GM21717 (cell line): ENCODE measurements around the gene CNPPD1.

Experiments
- ATAC-seq: cut with Tn5 transposase; IDR thresholded peaks from one replicate; pipeline ENCODE4 v1.9.1; 2021; ENCODE audit warnings: mild to moderate bottlenecking, moderate library complexity; ENCODE audit not compliant: unreplicated experiment

The CNPPD1 gene

DNA sequence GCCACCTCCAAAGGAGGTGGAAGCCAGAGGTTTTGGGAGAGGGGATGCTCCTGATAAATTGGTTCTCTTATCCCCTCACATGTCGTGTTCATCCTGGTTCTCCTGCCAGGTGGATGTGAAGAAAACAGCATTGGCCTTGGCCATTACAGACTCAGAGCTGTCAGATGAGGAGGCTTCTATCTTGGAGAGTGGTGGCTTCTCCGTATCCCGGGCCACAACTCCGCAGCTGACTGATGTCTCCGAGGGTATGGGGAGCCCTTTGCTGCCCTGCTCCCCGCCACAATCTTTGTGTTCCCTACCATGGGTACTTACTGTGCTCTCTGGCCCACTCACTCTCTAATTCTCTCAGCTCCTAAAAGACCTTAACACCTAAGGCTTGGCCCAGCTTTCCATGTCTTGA lies 4.8 kb upstream of the CNPPD1 start:
- ATAC-seq, result no peak

DNA sequence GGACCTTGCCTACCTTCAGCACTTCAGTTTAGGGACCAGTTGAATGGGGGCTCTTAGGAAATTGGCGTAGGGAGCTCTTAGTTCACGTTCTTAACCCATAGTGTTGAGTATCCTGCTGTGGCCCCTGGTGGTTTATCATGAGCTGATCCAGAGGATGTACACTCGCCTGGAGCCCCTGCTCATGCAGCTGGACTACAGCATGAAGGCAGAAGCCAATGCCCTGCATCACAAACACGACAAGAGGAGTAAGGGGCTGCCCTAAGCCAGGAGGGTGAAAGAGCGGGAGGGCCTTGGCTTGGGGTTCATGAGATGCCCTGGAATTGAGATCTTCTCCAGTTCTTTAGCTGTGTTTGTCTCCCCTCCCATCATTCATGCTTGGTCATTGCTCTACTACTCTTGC lies 4.2 kb upstream of the CNPPD1 start:
- ATAC-seq, result no peak

DNA sequence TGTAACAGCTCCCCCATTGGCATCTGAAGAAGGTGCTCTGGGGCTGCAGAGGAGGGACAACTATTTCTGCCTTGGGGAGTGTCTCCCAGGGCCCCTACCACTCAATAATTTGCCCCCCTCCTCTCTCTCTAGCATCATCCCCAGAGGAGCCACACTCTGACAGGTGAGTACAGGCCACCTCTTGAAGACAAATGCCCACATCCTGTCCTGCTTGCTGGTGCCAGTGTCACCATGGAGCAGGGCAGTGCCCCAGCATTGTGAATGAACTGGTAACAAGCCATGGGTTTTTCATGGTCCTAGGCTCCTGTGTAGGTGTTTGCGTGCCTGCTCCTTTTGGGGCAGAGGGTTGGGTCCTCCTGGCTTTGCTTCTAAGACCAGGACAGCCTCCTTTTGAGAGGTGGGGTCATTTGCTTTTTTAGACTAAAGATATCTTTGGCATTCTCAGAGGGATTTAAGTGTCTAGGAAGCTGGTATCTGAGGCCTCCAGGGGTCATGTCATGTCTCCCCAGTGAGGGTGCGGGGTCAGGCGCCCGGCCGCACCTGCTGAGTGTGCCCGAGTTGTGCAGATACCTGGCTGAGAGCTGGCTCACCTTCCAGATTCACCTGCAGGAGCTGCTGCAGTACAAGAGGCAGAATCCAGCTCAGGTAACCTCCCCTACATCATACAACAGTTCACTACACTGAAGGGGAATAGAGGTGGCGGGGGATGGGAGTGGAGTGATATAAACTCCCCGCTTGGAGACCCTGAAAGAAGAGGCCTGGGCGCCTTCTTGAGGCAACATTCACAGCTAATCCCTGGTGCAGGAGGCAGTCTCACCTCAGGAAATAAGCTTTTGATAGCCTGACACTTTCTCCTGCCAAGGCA lies 3.1 kb upstream of the CNPPD1 start:
- no peak for ATAC-seq

DNA sequence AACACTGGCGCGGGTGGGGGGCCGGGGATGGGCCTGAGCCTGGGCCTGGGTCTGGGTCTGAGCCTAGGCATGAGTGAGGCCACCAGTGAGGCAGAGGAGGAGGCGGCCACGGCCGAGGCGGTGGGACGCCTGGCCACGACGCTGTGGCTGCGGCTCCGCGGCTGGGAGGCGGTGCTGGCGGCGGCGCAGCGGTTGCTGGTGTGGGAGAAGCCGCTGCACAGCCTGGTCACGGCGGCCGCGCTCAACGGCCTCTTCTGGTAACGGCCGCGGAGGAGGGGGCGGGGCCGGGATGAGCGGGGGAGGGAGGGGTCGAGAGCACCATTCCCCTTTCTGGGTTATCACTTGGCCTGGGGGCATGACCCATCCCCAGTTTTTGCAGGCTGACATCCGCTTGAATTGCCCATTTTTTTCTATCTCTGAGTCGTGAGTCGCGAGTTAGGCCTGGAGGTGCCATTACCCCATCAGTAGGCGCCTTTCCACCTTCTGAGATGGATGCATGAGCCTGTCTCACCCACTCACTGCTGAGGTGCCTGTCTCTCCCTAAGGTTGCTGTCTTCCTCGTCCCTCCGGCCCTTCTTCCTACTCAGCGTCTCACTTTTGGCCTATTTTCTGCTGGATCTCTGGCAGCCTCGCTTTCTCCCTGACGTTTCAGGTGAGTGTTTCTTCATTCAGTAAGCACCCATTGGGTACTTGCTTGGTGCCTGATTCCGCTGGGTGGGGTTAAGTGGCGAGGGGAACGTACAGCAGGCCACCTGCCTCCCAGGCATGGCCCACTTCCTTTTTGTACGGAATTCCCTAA lies 1.9 kb upstream of the CNPPD1 start:
- ATAC-seq, result peak; percentile 2

DNA sequence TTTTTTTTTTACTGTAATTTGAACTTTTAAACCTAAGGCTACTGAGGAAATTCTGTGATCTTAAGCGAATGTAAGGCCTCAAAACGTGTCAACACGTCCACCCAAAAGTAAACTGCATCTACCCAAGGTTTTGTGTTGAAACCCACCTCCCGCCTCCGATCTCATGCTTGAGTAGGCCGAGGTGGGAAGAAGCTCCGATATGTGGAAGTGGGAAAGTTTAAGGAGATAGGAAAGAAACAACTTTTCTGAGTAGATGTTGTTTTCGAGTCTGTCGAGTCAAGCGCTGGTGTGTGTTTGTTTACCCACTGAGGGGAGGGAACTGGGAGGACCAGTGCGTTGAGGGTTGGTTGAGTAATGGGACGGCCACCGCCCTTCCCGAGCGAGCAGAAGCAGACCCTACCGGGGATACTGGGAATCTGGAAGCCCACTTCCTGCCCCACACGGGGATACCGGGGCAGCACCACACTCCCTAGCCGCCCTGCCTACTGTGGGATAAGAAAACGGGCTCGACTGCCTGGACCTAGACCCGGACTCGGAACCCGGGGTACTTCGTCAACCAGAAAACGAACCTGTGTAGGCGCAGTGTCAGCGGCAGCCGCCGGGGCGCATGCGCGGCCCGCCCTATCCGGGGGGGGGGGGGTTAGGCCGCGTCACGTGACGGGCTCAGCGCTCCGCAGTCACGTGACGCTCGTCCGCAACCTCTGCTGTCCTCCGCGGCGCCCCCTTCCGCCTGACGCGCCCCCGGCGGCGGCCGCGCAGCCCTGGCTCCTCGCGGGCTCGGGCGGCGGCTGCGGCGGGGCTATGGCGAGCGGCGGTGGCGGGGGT lies 1.0 kb upstream of the CNPPD1 start, which contains the start of gene RETREG2:
TSS of gene RETREG2 (plus strand) at position 724 of the 825 bp plus-strand sequence. CDS start at position 802, 78 bp downstream.
- peak; percentile 33 for ATAC-seq

DNA sequence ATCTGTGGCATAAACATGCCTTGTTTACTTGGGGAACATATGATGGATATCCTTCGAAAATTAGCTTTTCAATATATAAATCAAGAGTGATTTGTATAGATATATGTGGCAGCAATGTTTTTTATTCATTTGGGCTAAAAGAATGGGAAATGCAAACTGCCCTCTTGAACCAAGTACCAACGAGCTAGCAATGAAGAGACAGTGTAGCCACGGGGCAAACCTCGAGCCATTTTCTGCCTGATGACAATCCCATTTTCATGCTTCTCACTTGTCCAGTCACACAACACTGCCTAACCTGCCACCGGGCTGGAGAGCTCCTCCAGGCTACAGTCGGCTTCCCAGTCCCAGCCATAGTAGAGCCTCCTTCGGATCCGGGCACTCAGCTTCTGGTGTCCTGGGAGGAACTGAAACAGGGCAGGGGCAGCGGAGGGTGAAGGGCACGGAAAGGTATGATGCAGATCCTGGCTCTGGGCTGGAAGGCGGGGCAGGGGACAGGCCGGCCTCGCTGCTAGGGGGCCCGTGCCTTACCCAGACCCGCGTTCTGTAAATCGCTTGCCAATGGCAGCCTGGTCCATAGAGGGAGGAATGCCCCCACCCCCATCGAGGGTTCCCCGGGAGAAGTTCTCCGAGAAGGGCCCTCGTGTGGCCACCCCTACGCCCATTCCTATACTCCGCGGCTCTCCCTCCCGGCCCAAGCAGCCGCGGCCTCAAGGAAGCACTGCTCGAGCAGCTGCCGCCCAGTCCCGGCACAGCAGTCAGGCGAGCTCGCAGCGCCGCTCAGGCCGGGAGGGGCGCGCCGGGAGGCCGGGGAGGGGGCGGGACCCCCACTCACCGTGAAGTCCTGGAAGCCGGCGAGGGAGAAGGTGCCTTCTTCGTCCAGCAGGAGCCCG lies 552 bp downstream of the CNPPD1 start:
- ATAC-seq, result peak; percentile 37

DNA sequence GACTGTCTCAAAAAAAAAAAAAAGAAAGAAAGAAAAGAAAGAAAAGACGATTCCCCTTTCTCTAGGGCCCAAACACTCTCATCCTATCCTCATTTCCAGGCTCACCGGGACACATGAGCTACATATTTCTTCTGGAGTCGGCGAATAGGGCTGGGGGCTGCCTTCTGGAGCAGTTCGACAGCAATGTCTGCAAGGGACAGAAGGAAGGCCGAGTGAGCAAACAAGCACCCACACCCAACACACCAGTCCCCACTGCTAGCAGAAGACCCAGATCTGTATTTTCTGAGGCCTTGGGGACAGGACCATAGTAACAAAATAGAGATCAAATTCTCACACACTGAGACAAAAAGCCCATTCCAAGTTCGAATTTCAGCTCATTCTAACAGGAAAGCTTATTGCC lies 1.2 kb downstream of the CNPPD1 start:
- no peak for ATAC-seq

DNA sequence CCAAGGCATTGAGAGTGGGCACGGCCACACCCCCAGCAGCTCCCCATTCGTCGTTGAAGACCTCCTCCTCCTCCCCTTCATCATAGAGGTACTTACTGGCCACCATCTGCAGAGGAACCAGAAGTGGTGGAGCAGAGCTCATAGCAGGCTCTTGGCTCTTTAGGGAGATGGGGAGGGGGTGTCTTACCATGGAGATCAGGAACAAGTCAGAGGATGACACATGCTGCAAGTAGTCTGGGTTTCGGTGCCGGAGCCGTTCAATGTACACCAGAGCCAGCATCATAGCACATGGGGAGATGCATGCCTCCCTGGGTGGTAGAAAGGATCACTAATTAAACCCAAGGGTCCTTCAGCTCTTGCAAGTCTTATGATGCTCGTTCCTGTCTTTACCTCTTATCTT lies 1.9 kb downstream of the CNPPD1 start:
- no peak for ATAC-seq

DNA sequence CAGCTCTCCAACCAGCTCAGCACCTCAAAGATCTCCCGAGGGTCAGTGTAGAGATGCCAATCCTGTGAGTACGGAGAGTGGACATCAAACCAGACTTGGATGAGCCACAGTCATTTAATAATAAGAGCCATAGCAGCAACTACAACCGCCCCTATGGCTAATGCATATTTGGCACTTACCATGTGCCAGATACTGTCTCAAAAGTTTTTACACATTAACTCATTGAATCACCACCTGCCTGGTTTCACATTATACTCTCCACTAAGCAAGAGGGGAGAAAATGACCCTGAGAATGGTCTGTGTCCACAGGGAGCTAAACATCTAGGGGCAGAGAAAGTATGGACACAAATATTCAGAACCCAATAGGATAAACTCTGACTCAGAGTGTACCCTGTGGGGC lies 2.6 kb downstream of the CNPPD1 start:
- ATAC-seq, result no peak

DNA sequence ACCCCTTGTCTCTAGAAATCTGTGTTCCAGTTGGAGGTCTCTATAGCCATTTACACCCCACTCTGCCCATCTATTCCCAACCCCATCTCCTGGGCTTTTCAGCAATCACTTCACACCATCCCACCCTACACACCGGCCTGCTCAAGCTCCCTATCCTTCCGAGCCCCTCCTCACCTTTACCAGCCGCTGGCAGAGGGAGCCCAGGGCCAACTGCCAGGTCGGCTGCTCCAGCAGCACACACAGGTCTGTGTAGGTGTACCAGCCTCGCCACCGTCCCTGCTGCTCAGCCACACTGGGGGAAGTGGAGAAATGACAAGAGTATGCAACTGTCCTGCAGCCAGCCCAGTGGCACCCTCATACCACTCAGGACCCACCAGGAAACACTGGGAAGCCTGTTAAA lies 3.5 kb downstream of the CNPPD1 start:
- ATAC-seq, result no peak

DNA sequence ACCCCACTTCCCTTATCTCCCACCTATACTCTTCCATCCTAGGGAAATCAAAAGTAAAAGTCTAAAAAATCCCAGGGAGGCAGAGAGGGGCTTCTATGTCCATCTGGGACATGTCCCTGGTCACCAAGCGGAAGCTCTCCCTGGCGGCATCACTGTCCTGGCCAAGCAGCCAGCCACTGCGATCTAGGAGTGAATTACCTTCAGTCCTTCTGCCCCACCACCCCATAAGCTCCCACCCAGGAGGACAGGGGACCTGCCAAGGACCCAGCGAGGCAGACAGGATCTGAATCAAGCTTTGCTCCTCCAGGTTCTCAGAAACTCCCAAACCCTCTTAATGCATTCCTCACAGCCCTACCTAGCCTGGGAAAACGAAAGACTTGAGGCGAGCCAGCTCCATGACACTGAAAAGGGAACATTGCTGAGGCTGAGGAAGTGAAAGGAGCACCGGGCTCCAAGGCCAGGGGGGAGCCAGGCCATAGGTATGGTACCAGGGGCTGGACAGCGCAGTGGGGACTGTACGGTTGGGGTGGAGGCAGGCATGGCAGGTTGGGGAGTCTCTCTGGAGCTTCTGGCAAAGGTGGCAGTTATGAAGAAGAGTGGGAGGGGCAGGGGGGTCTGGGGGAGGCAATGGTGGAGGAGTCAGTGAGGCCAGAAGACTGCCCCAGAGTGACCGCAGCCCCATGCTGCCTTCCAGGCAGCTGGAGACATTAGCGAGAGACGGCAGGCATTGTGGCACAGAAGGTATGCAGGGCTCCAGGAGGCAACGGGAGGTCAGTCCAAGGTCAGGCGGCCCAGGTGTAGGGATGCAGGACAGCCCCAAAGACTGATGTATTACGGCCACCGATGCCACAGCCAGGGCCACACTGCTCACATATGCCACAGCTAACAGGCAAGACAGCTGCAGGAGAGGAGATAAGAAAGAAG lies 4.2 kb downstream of the CNPPD1 start:
- ATAC-seq, result no peak

DNA sequence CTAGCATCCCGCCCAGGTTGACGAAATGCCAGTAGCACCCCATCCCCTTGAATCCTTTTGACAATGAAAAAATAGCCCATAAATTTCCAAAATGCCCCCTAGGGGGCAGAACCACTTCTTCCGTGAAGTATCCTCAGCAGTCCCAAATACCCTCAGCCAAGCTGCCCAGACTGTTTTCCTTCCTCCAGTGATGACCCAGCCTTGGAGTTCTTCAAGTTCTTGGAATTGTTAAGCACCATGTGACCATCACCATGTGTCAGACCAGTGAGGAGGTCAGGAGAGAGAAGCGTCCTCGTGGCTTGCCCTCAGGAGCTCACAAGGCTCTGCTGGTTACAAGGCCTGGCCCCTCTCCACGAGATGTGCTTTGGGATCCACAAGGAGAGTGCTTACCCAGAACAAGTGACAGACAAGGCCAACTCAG lies 5.5 kb downstream of the CNPPD1 start:
- no peak for ATAC-seq

DNA sequence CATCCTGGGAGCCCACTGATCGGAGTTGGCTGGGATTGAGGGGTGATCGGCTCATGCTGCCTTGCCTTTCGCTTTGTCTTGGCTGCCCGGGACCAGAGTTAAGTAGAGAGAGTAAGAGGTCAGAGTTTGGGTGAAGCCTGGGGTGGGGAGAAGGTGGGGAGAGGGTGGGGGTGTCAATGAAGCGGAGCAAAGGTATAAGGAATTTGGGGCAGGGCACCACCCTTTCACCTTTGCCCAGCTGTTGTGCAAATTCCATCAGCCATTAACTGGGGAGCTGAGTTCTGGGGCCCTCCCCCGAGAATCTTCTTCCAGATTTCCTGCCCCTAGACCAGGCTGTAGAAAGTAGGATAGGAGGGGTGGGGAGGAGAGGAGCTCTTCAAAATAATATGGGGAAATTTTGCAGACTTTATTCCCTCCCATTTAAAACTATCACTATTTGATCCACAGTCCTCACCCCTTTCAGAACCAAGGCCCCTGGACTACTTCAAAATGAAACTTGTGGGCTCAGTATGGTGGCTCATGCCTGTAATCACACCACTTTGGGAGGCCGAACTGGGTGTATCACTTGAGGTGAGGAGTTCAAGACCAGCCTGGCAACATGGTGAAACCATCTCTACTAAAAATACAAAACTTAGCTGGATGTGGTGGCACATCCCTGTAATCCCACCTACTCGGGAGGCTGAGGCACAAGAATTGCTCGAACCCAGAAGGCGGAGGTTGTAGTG lies 6.6 kb downstream of the CNPPD1 start, which contains the start of gene SLC23A3:
TSS of gene SLC23A3 (minus strand) at position 100 of the 725 bp plus-strand sequence. CDS start at position 55, 45 bp downstream.
- ATAC-seq, result no peak

DNA sequence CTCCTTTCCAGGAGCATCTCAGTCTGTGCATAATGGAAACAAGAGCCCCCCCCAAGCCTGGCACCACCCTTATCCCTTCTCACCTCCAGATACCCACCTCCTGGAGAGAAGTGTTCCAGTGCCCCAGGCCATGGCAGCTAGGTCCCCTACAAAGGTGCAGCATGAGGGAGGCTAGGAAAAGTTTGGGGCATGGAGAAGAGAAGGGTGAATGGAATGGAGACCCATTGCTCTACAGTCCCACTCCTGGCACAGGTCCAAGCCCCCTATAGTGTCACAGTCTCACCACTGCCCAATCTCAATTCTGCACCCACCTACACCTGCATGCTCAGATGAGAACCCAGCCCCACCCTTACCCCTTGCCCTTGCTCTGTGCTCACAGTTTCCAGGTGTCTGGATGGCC lies 7.8 kb downstream of the CNPPD1 start:
- no peak for ATAC-seq

DNA sequence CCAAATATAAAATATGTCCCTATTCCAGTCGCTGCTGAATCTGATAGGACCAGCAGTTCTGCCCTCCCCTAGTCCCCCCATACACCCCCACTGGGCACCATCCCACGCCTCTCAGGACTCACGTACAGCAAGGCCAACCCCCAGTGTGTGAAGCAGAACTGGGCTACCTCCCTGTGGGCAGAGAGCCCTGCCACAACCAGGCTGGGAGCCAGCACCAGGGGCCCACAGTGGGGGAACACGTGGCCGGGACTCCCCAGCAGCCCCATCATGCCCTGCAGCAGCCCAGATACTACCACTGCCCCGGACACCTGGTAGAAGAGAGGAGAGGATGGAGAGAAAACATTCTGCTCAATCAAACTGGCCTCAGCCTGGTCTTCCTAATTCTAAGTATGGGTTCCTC lies 8.2 kb downstream of the CNPPD1 start:
- no peak for ATAC-seq

DNA sequence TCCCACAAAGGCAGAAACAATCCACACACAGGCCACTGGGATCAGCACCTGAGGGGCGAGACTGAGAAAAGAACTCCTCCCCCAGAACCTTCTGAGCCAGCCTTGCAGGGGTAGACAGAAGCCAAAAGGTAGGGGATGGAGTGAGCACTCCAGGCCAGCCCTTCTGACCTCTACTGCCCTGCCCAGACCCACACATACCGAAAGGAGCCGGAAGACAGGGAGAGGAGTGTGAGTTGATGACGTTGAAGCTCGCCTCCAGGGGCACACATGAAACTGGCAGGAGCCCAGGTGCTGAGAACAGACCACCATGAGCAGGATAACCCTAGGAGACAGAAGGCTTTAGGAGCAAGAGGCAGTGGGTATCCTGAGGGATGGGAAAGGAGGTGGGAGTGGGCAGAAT lies 8.7 kb downstream of the CNPPD1 start:
- ATAC-seq, result no peak

DNA sequence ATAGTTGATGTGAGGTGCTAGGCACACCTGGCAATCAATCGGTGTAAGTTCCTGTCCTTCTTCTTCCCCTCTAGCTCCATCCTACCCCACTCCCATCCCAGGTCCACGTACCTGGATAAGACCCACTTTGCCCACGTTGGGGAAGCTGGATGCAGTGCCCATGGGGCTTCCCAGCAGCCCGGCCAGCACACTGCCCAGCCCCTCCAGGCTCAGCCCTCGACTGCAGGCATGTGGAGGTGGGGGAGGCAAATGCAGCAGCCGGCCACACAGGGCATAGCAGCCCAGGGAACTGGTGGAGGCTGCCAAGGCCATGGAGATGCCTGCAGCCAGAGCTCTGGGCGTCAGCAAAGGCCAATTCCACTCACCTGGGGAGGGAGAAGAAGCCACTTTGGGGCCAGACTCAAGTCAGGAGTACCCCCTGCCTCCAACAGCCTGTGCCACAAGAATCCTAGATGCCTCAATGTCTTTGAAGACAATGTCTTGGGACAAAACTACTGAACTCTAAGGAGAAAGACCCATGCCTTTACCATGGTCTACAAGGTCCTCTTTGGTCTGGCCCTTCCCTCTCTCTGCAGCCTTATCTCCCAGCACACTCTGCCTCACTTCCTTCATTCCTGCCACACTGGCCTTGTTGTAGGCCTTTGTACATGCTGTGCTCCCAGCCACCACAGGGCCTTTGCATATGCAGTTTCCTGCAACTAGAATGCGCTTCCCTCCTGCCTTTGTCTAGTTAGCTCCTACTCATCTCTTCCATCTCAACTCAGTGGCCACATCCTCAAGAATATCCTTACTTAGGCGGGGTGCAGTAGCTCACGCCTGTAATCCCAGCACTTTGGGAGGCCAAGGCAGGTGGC lies 11.4 kb downstream of the CNPPD1 start:
- ATAC-seq, result no peak
